Lower leg skin (tissue), 3 donors: ENCODE data around the gene TTC33.

Source experiments
- POLR2A ChIP-seq, 2 donors: fragments of 450-650 bp; IDR thresholded peaks; one replicate each; pipeline ENCODE4 v1.6.1; 2016 to 2017; ENCODE audit warnings: antibody characterized with exemption in 2 of 2, mild to moderate bottlenecking in 1 of 2, moderate library complexity in 1 of 2
- TF ChIP-seq, protein P1 (sequence below), 3 donors: fragments of 450-650 bp; IDR thresholded peaks; one replicate each; pipeline ENCODE4 v1.5.1; 2016; ENCODE audit warnings: antibody characterized with exemption in 3 of 3, mild to moderate bottlenecking in 3 of 3, moderate library complexity in 2 of 3

DNA sequence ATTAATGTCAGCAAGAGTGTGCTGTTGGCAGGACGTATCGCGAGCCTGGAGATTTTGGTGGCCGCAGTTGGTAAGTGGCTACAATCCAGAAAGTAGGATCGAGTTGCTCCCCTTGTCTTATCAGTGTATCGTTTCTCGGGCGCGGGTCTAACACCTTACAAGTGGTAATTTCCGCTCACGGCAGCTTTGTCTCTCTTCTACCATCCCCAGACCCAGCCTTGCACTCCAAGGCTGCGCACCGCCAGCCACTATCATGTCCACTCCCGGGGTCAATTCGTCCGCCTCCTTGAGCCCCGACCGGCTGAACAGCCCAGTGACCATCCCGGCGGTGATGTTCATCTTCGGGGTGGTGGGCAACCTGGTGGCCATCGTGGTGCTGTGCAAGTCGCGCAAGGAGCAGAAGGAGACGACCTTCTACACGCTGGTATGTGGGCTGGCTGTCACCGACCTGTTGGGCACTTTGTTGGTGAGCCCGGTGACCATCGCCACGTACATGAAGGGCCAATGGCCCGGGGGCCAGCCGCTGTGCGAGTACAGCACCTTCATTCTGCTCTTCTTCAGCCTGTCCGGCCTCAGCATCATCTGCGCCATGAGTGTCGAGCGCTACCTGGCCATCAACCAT lies 74.9 kb downstream of the TTC33 start:
- TF ChIP-seq, protein P1, sequence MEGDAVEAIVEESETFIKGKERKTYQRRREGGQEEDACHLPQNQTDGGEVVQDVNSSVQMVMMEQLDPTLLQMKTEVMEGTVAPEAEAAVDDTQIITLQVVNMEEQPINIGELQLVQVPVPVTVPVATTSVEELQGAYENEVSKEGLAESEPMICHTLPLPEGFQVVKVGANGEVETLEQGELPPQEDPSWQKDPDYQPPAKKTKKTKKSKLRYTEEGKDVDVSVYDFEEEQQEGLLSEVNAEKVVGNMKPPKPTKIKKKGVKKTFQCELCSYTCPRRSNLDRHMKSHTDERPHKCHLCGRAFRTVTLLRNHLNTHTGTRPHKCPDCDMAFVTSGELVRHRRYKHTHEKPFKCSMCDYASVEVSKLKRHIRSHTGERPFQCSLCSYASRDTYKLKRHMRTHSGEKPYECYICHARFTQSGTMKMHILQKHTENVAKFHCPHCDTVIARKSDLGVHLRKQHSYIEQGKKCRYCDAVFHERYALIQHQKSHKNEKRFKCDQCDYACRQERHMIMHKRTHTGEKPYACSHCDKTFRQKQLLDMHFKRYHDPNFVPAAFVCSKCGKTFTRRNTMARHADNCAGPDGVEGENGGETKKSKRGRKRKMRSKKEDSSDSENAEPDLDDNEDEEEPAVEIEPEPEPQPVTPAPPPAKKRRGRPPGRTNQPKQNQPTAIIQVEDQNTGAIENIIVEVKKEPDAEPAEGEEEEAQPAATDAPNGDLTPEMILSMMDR (IDR thresholded peaks at IDR 0.05), result no peak
- TF ChIP-seq POLR2A (IDR thresholded peaks at IDR 0.05), result no peak
